Adipocyte (in vitro differentiated cells): ENCODE data around the gene KNOP1.
A peak's percentile ranks its signal among the peaks of the same experiment; 100 is the strongest.

Experiments
- DNase-seq: peaks from one replicate; pipeline ENCODE4 v3.0.0-alpha.2; 2015; ENCODE audit warnings: low read depth
- H3K27me3 ChIP-seq: replicated peaks from 2 replicates; pipeline ENCODE4 v1.7.0; 2013; ENCODE audit warnings: mild to moderate bottlenecking, low read length, moderate library complexity; ENCODE audit not compliant: control insufficient read depth, insufficient read depth
- H3K36me3 ChIP-seq: 2 replicates; pipeline ENCODE4 v1.7.0; 2013; ENCODE audit warnings: low read length, mild to moderate bottlenecking, moderate library complexity; ENCODE audit not compliant: control insufficient read depth, insufficient read depth, severe bottlenecking
- H3K4me1 ChIP-seq: 2 replicates; pipeline ENCODE4 v1.7.0; 2013; ENCODE audit warnings: mild to moderate bottlenecking, low read length, moderate library complexity; ENCODE audit not compliant: control insufficient read depth, insufficient read depth
- H3K4me3 ChIP-seq: 2 replicates; pipeline ENCODE4 v1.7.0; 2013; ENCODE audit warnings: mild to moderate bottlenecking, low read length, moderate library complexity
- H3K9ac ChIP-seq: 2 replicates; pipeline ENCODE4 v1.7.0; 2013; ENCODE audit warnings: mild to moderate bottlenecking, low read length, moderate library complexity
- H3K9me3 ChIP-seq: 2 replicates; pipeline ENCODE4 v1.7.0; 2013; ENCODE audit warnings: mild to moderate bottlenecking, low read length, moderate library complexity; ENCODE audit not compliant: control insufficient read depth

The KNOP1 gene

GRCh38 chr16:19717741-19718623 lies at the start of gene KNOP1, which contains the start of gene IQCK:
TSS of gene KNOP1 (minus strand) at chr16:19718227. CDS start at chr16:19715035, 3,192 bp downstream.
TSS of gene IQCK (plus strand) at chr16:19718271. CDS start at chr16:19718307, 36 bp downstream.
- peak within 1 kb of the TSS; percentile 97 for H3K9ac ChIP-seq
- H3K4me1 ChIP-seq: peaks cover 14% of the 10 kb centered on the region
- no peaks in the 10 kb centered on the region for H3K27me3 ChIP-seq
- H3K36me3 ChIP-seq: peaks cover 14% of the 10 kb centered on the region
- DNase-seq: peak; percentile 97
- no peaks in the 10 kb centered on the region for H3K9me3 ChIP-seq
- H3K4me3 ChIP-seq: peak within 1 kb of the TSS; percentile 99

DNA sequence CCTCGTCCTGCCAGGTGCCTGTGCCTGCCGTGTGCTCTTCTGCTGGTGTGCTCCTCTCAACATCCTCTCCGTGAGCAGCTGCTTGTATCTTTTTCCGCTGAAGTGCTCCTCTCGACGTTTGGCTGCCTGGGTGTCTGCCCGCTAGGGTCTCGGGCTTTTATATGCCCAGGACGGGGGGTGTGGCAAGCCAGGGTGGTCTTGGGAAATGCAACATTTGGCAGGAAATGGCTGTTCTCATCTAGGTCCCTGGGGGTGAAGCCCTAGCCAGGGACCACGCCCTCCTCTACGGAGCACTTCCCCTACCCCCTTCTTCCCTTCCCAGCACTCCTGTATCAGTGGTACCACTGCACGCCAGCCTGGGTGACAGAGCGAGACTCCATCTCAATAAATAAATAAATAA lies 49.5 kb upstream of the KNOP1 start:
- DNase-seq: no peak
- no peaks in the 10 kb centered on the region for H3K36me3 ChIP-seq
- H3K9me3 ChIP-seq: peaks cover 3% of the 10 kb centered on the region
- no peak overlapping the region for H3K9ac ChIP-seq
- no peak overlapping the region for H3K4me3 ChIP-seq
- no peaks in the 10 kb centered on the region for H3K4me1 ChIP-seq
- no peaks in the 10 kb centered on the region for H3K27me3 ChIP-seq

GRCh38 chr16:19766988-19767387 lies 49.0 kb upstream of the KNOP1 start:
- Histone ChIP-seq H3K9ac (no peak overlapping the region), H3K36me3 (no peaks in the 10 kb centered on the region), H3K27me3 (no peaks in the 10 kb centered on the region), H3K4me3 (no peak overlapping the region), H3K9me3 (peaks cover 3% of the 10 kb centered on the region), H3K4me1 (no peaks in the 10 kb centered on the region)
- no peak for DNase-seq

DNA sequence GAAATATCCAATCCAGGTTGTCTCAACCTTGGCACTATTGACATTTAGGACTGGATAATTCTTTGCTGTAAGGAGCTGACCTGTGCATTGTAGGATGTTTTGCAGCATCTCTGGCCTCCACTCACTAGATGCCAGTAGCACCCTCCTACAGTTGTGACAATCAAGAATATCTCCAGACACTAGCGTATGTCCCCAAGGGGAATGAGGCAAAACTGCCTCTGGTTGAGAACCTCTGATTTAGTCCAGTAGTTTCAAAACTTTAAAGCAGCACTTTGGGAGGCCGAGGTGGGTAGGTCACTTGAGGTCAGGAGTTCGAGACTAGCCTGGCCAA lies 48.5 kb upstream of the KNOP1 start:
- DNase-seq: no peak

GRCh38 chr16:19765860-19766553 lies 48.0 kb upstream of the KNOP1 start:
- DNase-seq: no peak
- Histone ChIP-seq H3K9me3 (peaks cover 3% of the 10 kb centered on the region), H3K27me3 (no peaks in the 10 kb centered on the region), H3K4me3 (no peak overlapping the region), H3K36me3 (no peaks in the 10 kb centered on the region), H3K9ac (no peak overlapping the region), H3K4me1 (no peaks in the 10 kb centered on the region)

More for the DNA sequence above, 48.5 kb upstream of the KNOP1 start:
- H3K36me3 ChIP-seq: no peaks in the 10 kb centered on the region
- peaks cover 3% of the 10 kb centered on the region for H3K9me3 ChIP-seq
- H3K27me3 ChIP-seq: no peaks in the 10 kb centered on the region
- no peaks in the 10 kb centered on the region for H3K4me1 ChIP-seq
- H3K9ac ChIP-seq: no peak overlapping the region
- H3K4me3 ChIP-seq: no peak overlapping the region

GRCh38 chr16:19760356-19761060 lies 42.5 kb upstream of the KNOP1 start:
- Histone ChIP-seq H3K36me3 (no peaks in the 10 kb centered on the region), H3K4me3 (peak overlapping the region; percentile 44), H3K9me3 (no peaks in the 10 kb centered on the region), H3K9ac (no peak overlapping the region), H3K27me3 (no peaks in the 10 kb centered on the region), H3K4me1 (peaks cover 5% of the 10 kb centered on the region)
- no peak for DNase-seq

DNA sequence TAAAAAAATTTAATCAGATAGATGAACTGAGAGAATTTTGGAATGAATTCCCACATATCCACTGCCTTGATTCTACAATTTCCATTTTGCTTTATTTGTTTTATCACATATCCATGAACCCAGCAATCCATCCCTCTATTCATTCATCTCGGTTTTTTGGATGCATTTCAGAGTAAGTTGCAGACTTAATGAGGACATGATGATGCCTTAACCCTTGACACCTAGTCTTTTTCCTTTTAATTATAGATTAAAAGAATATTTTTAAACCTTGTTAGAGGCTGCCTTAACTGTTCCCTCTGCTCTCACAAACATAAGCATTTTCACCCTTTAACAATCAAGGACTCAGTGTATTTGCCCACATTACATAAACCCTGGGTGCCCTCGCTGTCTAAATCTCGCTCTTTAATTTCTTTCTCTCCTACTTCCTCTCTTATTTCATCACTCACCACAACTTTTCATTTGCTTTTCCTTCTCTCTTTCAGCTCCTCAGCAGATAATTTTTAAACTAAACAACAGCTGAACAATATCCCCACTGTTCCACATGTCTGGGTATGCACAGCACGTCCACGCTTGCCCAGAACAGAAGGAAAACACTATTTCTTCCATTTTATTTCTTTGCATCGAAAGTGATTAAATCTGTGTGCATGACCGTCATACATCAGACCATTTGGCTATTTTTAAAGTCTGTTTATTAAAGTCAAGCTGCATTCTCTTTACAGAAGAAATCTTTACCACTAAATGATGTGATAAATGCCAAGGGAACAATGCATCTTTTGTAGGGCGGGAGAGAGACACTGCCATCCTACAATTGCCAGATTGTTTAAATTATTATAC lies 40.0 kb upstream of the KNOP1 start:
- Histone ChIP-seq H3K9me3 (no peaks in the 10 kb centered on the region), H3K36me3 (no peaks in the 10 kb centered on the region), H3K9ac (no peak overlapping the region), H3K4me1 (peaks cover 20% of the 10 kb centered on the region), H3K4me3 (no peak overlapping the region), H3K27me3 (no peaks in the 10 kb centered on the region)
- DNase-seq: no peak

GRCh38 chr16:19757026-19757425 lies 39.0 kb upstream of the KNOP1 start:
- peak; percentile 14 for DNase-seq
- Histone ChIP-seq H3K9me3 (no peaks in the 10 kb centered on the region), H3K4me3 (no peak overlapping the region), H3K27me3 (no peaks in the 10 kb centered on the region), H3K9ac (no peak overlapping the region), H3K4me1 (peaks cover 20% of the 10 kb centered on the region), H3K36me3 (no peaks in the 10 kb centered on the region)

- Histone ChIP-seq H3K9ac (no peak overlapping the region), H3K4me1 (peaks cover 15% of the 10 kb centered on the region), H3K27me3 (no peaks in the 10 kb centered on the region), H3K4me3 (no peak overlapping the region), H3K9me3 (no peaks in the 10 kb centered on the region), H3K36me3 (no peaks in the 10 kb centered on the region)
- DNase-seq: no peak
These were observed 37.2 kb upstream of the KNOP1 start for GRCh38 chr16:19755268-19755667.

- no peaks in the 10 kb centered on the region for H3K27me3 ChIP-seq
- H3K4me1 ChIP-seq: peaks cover 15% of the 10 kb centered on the region
- no peak overlapping the region for H3K4me3 ChIP-seq
- H3K9me3 ChIP-seq: no peaks in the 10 kb centered on the region
- DNase-seq: no peak
- no peaks in the 10 kb centered on the region for H3K36me3 ChIP-seq
- H3K9ac ChIP-seq: peak overlapping the region; percentile 6
These were observed 36.6 kb upstream of the KNOP1 start for GRCh38 chr16:19754644-19755036.
